HEK293 (cell line): ENCODE results near the gene GNL3.

Experiments used
- CTCF ChIP-seq: fragments of 450-650 bp; formaldehyde crosslinking; IDR thresholded peaks from 2 replicates; pipeline ENCODE4 v1.5.1; 2016; ENCODE audit warnings: missing biosample characterization, missing genetic modification characterization
- RBAK ChIP-seq: fragments of 450-650 bp; formaldehyde crosslinking; IDR thresholded peaks from 2 replicates; pipeline ENCODE4 v1.5.1; 2016; ENCODE audit warnings: missing biosample characterization, missing genetic modification characterization
- TCF7L2 ChIP-seq: IDR thresholded peaks from 2 replicates; pipeline ENCODE4 v1.6.1; 2011; ENCODE audit warnings: low read depth, mild to moderate bottlenecking, inconsistent platforms, low read length, moderate library complexity, borderline replicate concordance
- ZNF248 ChIP-seq: fragments of 450-650 bp; formaldehyde crosslinking; IDR thresholded peaks from 2 replicates; pipeline ENCODE4 v1.5.1; 2017; ENCODE audit warnings: missing biosample characterization, missing genetic modification characterization
- ZNF391 ChIP-seq: fragments of 450-650 bp; formaldehyde crosslinking; IDR thresholded peaks from 2 replicates; pipeline ENCODE4 v1.5.1; 2016; ENCODE audit warnings: low read depth, missing biosample characterization, missing genetic modification characterization, borderline replicate concordance

- TF ChIP-seq ZNF248 (tag by site-specific recombination) = no peak
- no peak for TF ChIP-seq CTCF (tag by site-specific recombination)
- no peak for TF ChIP-seq RBAK (tag by site-specific recombination)
- TF ChIP-seq ZNF391 (tag by site-specific recombination) = no peak
- no peak for TF ChIP-seq TCF7L2
These were observed 21.8 kb downstream of the GNL3 start for GRCh38 chr3:52707585-52707984.
